K562 (cell line): ENCODE measurements around the gene NAV2.

Source experiments
- NCOA6 ChIP-seq: fragments of 450-650 bp; IDR thresholded peaks from 2 replicates; pipeline ENCODE4 v1.6.1; 2017; ENCODE audit warnings: mild to moderate bottlenecking
- PHF21A ChIP-seq: fragments of 450-650 bp; IDR thresholded peaks from 2 replicates; pipeline ENCODE4 v1.6.1; 2017; ENCODE audit warnings: low read depth, borderline replicate concordance
- TF ChIP-seq, protein P1 (sequence below), 3 experiments: IDR thresholded peaks in 2 of 3; conservative IDR thresholded peaks in 1 of 3; 2 replicates each; pipeline ENCODE4 v1.5.1; 2011 to 2012; ENCODE audit warnings: low read length in 3 of 3, mild to moderate bottlenecking in 3 of 3, control low read depth in 2 of 3, improper control_type of control experiment in 1 of 3, inconsistent platforms in 1 of 3, low read depth in 1 of 3, mixed read lengths in 1 of 3, moderate library complexity in 1 of 3; ENCODE audit not compliant: insufficient read depth in 2 of 3

DNA sequence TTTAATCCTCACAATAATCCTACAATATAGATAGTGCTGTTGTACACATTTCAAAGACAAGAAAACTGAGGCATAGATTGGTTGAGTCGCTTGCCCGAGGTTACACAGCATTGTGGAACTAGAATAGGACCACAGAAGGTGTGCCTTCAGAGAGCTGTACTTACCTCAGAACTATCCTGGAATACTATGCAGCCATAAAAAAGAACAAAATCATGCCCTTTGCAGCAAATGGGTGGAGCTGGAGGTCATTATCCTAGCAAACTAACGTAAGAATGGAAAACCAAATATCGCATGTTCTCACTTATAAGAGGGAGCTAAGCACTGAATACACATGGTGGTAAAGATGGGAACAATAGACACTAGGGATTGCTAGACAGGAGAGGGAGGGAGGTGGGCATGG lies 15.7 kb upstream of the NAV2 start:
- TF ChIP-seq NCOA6 (no peak), PHF21A (no peak)
- TF ChIP-seq, protein P1, sequence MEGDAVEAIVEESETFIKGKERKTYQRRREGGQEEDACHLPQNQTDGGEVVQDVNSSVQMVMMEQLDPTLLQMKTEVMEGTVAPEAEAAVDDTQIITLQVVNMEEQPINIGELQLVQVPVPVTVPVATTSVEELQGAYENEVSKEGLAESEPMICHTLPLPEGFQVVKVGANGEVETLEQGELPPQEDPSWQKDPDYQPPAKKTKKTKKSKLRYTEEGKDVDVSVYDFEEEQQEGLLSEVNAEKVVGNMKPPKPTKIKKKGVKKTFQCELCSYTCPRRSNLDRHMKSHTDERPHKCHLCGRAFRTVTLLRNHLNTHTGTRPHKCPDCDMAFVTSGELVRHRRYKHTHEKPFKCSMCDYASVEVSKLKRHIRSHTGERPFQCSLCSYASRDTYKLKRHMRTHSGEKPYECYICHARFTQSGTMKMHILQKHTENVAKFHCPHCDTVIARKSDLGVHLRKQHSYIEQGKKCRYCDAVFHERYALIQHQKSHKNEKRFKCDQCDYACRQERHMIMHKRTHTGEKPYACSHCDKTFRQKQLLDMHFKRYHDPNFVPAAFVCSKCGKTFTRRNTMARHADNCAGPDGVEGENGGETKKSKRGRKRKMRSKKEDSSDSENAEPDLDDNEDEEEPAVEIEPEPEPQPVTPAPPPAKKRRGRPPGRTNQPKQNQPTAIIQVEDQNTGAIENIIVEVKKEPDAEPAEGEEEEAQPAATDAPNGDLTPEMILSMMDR (IDR thresholded peaks at IDR 0.05 in 2 of 3, conservative IDR thresholded peaks at IDR 0.05 in 1 of 3; ENCODE audit: insufficient read depth in 2 of 3, low read depth in 1 of 3, low read length in 3 of 3) = no peak
